Stimulated activated CD4-positive, alpha-beta T cell treated with anti-CD3 and anti-CD28 coated beads, Interleukin-4, amount 100 ng/mL, for 4 hours (primary cell): ENCODE data around the gene ZFP64.
A peak's percentile ranks its signal among the peaks of the same experiment; 100 is the strongest.

ENCODE experiments used
- DNase-seq, 2 experiments: peaks; one replicate each; pipeline ENCODE4 v3.0.0-alpha.2; 2020

ZFP64 gene

DNA sequence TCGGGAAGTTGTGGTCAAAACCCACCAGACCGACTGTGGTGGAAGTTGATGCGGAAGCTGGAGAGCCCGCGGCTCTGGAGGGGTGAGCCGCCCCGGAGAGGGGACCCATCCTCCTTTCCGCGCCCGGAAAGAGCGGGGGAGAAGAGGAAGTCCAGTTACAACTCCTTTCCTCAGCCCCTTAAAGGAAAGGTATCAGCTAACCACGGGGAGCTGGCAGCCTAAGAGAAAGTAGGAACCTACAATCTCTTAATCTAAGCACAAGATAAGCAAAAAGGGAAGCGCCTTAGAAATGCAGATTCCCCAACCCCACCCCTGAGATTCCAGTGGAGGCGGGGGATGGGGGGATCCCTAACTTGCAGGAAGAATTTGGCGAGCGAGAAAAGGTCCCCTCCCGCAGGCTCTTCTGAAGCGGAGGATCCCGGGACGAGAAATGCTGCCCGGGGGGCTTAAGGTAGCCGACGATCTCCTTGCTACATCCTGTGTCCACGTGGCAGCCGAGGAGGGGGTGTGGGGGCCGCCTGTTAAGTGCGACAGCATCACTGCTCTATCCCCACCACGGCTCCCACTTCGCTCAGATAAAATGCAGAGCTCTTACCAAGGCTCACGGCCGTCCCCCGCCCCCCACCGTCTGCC lies 87.5 kb downstream of the ZFP64 start:
- peak in 1 of 2 experiments; percentile 5 for DNase-seq

- DNase-seq, result no peak
Observed at GRCh38 chr20:52103335-52103912, 88.2 kb downstream of the ZFP64 start.

DNA sequence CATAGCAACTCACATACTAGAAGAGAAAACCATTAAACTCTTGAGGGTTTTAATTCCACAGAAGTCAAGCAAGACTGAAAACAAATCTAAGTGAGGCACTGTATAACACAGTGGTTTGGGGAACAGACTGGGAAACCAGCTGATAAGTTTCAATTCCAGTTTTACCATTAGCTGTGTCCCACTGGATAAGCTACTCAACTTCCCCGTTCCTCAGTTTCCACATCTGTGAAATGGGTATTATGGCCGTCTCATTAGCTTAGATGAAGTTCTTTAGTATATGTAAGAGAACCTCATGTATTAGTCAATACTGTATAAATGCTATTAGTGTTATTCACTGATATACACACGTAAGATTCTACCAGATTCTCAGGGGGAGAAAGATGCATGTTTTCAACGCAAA lies 89.0 kb downstream of the ZFP64 start:
- no peak for DNase-seq

DNA sequence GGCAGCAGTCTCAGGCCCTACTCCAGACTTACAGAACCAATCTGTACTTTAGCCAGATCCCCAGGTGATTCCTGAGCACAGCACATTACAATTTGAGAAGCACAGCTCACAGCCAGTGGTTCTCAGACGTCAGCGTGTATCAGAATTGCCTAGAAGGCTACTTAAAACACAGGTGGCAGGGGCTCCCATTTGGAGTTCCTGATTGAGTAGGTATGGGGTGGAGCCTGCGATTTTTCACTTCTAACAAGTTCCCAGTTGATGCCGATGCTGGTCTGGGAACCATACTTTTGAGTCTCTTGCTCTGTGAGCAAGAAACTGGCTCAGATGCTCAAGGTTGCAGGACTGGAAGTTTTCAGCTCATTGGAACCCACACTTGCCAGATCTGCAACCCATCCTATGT lies 89.5 kb downstream of the ZFP64 start:
- DNase-seq, result no peak
